NCI-H526 treated with DMSO at 0.1 percent for 48 hours (cell line): Measurements from ENCODE around the gene CEP20.
"Not testable (repeated sequence)": the region's sequence is repeated elsewhere in the genome, so short reads cannot be mapped to it uniquely, and the experiment has no call there.

Experiments used
- DNase-seq: peaks from one replicate; lab custom pipeline; 2025; lab: John Stamatoyannopoulos, UW

Gene CEP20

GRCh38 chr16:15888072-15888976 is at the start of gene CEP20:
CEP20 (minus strand) TSS chr16:15888603; CDS start chr16:15888585, 18 bp downstream.
- DNase-seq: peak; percentile 97

DNA sequence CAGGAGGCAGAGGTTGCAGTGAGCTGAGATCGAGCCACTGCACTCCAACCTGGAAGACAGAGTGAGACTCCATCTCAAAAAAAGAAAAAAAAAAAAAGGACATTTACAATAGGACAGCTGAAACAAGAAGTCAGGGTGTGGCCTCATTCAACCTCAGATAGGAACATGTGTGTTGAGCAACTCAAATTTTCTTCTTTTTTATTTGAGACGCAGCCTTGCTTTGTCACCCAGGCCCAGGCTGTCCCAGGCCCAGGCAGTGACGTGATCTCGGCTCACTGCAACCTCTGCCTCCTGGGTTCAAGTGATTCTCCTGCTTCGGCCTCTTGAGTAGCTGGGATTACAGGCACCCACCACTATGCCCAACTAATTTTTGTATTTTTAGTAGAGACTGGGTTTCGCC is 48.4 kb upstream of the CEP20 start:
- DNase-seq: not testable (repeated sequence)

- DNase-seq: no peak
These were observed 46.6 kb upstream of the CEP20 start for GRCh38 chr16:15934991-15935390.

DNA sequence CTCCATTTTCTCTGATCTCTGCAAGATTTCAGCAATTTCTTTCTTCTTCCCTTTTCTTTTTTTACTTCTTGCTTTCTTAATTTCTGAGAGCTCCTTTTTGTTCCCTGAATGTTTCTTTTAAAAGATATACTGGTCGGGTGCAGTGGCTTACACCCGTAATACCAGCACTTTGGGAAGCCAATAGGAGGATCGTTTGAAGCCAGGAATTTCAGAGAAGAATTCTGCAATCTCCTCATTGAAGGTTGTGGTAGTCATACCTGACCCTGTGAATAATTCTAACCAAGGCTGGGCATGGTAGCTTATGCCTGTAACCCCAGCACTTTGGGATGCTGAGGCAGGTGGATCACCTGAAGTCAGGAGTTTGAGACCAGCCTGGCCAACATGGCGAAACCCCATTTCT is 45.4 kb upstream of the CEP20 start:
- DNase-seq: no peak

GRCh38 chr16:15932939-15933338 is 44.5 kb upstream of the CEP20 start:
- no peak for DNase-seq

GRCh38 chr16:15928261-15929104 is 40.1 kb upstream of the CEP20 start:
- no peak for DNase-seq

DNA sequence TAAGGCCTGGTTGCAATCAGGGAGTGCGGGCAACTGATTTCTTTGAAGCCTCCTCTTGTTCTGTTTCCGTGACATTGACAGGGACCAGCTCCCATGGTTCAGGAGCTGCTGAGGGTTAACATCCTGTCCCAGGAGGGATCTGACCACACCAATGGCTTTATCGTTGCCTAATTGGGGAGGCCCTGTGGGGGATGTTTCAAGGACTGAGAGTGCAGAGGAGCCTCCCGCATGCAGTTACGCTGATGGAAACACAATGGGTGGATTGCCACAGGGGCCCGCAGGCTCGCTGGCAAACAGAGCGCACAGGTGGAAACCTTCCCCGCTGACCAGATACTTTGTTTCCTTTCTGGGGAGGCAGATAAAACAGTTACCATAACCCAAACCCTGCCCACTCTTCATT is 37.2 kb upstream of the CEP20 start:
- no peak for DNase-seq

- no peak for DNase-seq
These were observed 36.6 kb upstream of the CEP20 start for GRCh38 chr16:15924996-15925395.

GRCh38 chr16:15919331-15919730 is 30.9 kb upstream of the CEP20 start:
- no peak for DNase-seq

- not testable (repeated sequence) for DNase-seq
These were observed 29.9 kb upstream of the CEP20 start for GRCh38 chr16:15918314-15918713.

- DNase-seq: no peak
These were observed 27.9 kb upstream of the CEP20 start for GRCh38 chr16:15916323-15916722.

DNA sequence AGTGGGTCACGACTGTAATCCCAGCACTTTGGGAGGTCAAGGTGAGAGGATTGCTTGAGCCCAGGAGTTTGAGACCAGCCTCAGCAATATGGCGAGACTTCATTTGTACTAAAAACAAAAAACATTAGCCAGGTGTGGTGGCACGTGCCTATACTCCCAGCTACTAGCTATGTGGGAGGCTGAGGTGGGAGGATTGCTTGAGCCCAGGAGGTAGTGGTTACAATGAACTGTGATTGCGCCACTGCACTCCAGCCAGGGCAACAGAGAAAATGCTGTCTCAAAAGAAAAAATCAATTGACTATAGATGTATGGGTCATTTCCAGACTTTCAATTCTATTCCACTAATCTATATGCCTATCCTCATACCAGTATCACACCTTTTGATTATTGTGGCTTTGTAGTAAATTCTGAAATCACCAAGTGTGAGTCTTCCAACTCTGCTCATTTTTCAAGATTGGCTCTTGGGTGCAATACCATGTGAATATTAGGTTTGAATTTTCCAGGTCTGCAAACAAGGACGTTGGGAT is 27.2 kb upstream of the CEP20 start:
- no peak for DNase-seq

DNA sequence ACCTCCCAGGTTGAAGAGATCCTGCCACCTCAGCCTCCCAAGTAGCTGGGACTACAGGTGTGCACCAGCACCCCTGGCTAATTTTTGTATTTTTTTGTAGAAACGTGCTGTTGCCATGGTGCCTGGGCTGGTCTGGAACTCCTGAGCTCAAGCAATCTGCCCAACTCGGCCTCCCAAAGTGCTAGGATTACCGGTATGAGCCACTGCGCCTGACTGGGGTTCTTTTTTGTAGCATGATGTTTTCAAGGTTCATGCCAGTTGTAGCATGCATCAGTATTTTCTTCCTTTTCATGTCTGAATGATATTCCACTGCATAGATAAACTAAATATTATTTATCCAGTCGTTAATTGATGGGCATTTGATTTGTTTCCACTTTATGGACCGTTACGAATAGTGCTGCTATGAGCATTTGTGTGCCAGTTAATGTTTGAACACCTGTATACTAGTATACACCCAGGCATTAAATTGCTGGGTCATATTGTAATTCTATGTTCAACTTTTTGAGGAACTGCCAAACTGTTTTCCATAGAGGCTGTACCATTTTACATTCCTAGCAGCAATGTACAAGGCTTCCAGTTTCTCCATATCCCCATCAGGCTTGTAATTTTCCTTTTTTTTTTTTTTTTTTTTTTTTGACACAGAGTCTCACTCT is 24.8 kb upstream of the CEP20 start:
- no peak for DNase-seq

DNA sequence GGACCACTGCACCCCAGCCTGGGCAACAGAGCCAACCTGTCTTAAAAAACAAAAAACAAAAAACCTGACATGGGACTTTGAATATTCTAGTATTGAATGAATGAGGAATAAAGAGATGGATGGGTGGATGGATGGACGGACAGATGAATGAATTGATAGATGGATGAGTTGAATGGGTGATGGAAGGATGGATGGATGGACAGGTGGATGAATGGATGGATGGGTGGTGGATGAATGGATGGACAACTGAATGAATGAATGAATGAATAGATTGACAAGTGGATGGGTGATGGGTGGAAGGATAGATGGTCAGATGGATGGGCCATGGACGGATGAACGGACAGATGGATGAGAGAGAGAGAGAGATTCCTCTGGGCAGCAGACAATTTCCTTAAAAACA is 22.8 kb upstream of the CEP20 start:
- no peak for DNase-seq

DNA sequence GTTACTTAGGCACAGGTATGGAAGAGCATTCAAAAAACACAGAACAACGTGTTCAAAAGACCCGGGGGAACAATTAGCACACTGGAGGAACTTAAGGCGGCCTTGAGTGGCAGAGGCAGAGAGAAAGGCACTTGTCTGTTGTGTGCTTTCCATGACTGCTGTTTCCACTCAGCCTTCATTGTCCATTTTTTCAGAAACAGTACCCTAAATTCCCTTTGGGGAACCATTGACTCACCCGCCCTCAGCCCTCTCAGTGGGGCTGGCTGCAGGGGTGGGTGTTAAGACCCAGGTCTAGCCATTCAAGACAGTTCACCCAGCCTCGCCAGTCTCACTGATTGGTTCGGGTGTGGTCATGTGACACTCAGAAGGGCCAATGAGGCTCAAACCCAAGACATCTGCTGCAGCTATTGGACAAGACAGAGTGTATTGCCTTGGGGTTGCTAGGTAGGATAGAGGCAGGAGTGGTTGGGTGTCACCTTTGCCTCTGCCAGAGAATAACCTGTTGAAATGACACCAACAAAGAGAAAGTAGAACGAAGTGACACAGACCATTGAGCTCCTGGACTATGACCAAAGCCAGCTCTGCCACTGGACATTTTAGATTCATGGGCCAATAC is 19.6 kb upstream of the CEP20 start:
- peak; percentile 67 for DNase-seq

- no peak for DNase-seq
These were observed 18.0 kb upstream of the CEP20 start for GRCh38 chr16:15906439-15906838.

- DNase-seq: no peak
These were observed 15.6 kb upstream of the CEP20 start for GRCh38 chr16:15903960-15904359.

DNA sequence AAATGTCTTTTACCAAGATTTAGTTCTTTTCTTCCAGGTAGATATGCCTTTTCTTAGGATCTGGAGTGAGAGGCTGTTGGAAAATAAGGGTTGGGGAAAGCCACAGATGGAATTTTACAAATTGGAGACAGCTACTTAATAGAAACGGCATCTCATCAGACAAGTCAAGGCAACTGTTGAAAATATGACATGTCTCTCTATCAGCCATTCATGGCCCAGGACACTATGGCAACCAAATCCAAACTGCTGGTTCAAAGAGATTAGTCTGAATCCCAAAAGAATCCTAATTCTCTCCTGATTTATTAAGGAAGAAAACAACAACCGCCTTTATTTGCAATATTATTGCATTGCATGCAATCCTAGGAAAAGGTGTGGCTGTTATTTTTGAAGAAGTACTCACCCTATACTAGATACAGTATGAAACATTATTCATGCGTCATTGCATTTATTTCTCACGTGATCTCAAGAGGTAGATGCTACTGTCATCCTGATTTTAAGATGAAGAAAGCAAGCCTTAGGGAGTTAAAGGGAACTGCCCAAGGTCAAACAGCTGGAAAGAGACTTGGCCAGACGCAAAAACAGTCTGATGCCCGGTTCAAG is 12.6 kb upstream of the CEP20 start:
- no peak for DNase-seq

- DNase-seq: no peak
These were observed 12.0 kb upstream of the CEP20 start for GRCh38 chr16:15900357-15900756.

DNA sequence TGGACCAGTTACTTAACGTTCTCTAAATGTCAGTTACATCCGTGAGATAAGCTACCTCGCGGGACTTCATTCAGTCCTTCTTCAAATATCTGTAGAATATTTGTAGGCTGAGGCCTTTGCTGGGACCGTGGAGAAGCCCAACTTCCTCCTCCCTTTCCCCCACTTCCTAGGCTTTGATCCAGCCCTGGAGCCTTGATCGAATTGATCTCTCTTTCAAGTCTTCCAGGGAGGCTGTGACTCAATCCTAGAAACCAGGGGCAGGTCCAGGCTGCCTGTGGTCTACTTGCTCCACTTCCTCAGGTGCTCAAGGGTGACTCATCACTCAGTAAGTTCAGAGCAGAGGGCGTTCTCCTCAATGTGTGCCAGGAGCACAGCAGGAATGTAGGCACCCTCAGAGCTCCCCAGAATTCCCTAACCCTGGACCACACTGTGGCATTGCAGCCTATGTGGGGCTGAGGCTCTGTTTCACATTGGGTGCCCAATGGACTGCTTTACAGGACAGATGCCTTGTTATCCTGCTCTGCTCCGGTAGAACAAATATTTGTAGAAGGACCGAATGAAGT is 11.2 kb upstream of the CEP20 start:
- DNase-seq: no peak

GRCh38 chr16:15898654-15899053 is 10.3 kb upstream of the CEP20 start:
- no peak for DNase-seq
